HG03280 (cell line): ENCODE data around the gene TSHB.
"Not testable (repeated sequence)": the region's sequence is repeated elsewhere in the genome, so short reads cannot be mapped to it uniquely, and the experiment has no call there.

Experiments
- ATAC-seq: cut with Tn5 transposase; IDR thresholded peaks from one replicate; pipeline ENCODE4 v1.9.1; 2021; ENCODE audit warnings: mild to moderate bottlenecking, moderate library complexity; ENCODE audit not compliant: unreplicated experiment

TSHB gene

GRCh38 chr1:115029526-115029925 is at the start of gene TSHB:
Gene TSHB, plus strand, starts transcription at chr1:115029826. Its CDS starts 3,537 bp downstream, at chr1:115033363.
- ATAC-seq = no peak

DNA sequence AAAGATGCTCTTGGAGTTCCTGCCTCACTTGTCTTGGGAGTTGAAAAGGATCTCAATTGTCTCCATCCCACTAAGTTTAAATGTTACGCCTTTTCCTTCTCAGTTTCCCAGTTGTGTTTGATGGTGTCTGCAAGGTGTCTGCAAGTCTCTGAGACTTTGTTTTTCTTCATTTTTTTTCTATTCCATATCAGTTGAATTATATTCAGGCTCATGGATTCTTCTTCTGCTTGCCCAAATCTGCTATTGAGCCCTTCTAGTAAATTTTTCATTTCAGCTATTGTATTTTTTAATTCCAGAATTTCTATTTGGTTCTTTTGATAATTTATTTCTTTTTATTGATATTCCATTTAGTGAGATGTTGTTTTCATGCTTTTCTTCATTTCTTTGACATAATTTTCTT is 47.4 kb upstream of the TSHB start:
- no peak for ATAC-seq

DNA sequence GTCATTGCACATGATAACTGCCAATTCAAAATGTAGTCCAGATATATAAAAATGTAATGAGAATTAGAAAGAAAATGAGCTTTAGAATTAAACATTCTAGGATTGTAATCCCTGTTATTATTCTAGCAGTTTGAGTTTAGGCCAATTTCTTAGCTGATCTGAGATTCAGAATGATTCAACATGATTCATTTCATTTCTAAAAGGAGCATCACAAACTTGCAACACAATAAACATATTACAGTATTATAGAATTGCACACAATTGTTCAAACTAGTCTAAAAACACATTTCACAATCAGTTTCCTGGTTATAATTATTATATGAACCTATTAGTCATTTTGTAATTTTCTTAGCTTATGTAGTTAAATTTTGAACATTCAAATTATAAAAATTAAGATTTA is 43.3 kb upstream of the TSHB start:
- ATAC-seq = no peak

GRCh38 chr1:114988095-114988494 is 41.5 kb upstream of the TSHB start:
- no peak for ATAC-seq

DNA sequence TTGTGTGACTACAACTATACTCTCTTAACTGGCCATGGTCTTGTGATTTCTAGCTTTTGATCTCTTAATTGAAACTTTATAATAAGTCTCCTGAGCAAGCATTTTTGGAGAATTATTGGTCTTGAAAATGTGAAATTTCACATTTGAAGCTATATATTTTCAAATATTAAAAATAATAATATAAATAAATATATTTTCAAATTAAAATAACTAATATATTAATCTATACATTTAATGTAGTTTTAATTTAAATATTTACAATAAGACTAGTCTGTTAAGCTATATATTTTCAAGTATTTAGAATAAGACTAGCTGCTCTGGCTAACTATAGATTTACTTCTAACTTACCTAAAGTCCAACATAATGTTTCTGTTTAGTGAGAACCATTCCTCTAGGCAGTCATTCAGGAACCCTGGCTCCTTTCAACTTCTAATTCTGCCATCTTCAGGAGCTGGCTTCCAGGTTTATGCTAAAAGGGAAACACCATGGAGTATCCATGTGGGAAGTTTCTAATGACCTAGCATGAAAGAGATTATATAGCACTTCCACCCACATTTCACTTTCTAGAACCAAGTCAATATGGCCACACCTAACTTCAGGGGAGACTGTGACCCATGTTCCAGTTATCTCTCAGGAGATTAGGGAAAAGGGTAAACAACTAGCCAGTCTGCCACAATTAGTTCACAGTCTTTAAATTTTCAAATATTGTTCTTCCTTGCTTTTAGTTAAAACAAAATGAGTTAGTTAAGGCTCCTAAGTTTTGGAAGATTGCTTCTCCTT is 31.9 kb upstream of the TSHB start:
- ATAC-seq = no peak

GRCh38 chr1:115006191-115006590 is 23.4 kb upstream of the TSHB start:
- ATAC-seq = no peak

GRCh38 chr1:115012006-115012405 is 17.6 kb upstream of the TSHB start:
- no peak for ATAC-seq

DNA sequence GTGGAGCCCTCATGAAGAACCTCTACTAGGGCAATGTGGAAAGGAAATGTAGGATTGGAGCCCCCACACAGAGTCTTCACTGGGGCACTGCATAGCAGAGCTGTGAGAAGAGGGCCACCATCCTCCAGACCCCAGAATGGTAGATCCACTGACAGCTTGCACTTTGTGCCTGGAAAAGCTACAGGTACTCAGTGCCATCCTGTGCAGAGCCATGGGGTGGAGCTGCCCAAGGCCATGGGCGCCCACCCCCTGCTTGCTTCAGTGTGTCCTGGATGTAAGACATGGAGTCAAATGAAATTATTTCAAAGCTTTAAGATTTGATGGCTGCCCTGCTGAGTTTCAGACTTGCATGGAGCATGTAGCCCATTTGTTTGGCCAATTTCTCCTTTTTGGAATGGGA is 17.2 kb upstream of the TSHB start:
- ATAC-seq = no peak

- ATAC-seq = no peak
Observed at GRCh38 chr1:115013792-115014191, 15.8 kb upstream of the TSHB start.

- not testable (repeated sequence) for ATAC-seq
Observed at GRCh38 chr1:115019549-115019948, 10.1 kb upstream of the TSHB start.

DNA sequence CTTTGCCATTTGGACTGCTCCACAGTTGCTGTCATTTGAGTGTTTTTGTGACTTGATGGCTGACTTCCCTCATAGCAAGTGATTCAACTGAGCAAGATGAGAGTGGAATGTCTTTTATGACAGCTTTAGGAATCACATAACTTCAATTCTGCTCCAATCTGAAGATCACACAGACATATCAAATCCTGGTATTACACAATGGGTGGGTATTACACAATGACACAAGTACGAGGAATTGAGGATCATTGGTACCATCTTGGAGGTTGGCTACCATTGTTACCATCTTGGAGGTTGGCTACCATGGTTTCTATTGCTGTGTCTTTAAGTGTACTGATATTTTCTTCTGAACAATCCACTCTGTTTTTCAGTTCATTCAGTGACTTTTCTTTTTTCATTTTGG is 8.5 kb upstream of the TSHB start:
- ATAC-seq = no peak

DNA sequence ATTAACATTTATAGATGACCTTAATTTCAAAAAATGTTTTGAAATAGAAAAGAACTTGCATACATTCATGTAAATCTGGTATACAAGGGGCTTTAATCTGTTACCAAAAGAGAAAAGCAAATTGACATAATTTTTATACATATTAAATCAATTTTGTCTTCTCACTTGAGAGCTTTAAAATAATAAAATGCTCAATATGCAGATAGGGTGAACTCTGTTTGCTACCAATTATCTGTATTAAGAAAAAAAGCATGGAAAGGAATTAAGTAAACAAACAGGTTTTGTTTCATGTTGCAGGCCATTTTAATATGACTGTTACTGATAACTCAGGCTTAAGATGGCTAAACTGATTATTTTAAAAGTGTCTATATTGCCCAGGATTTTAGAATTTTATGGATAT is 6.0 kb upstream of the TSHB start:
- no peak for ATAC-seq

DNA sequence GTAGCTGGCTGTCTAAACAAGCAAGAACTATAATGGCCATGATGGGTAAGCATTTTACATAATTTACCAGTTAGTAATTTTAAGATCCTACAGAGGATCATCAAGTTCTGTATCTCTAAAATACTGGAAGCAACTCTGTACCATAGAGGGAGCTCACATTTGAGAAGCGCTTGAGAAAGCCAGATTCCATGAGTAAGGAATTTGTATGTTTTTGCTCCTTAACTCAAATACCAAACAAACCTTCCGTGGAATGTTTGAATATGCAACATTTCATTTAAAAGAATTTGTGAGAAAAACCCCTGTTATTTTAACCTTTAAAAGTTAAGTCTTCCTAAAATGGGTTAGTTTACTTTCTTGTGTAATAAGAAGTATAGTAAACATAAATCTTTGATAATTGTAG is 2.0 kb downstream of the TSHB start:
- no peak for ATAC-seq

GRCh38 chr1:115035652-115036051 is 6.0 kb downstream of the TSHB start:
- no peak for ATAC-seq

- no peak for ATAC-seq
Observed at GRCh38 chr1:115036814-115037507, 7.3 kb downstream of the TSHB start.

DNA sequence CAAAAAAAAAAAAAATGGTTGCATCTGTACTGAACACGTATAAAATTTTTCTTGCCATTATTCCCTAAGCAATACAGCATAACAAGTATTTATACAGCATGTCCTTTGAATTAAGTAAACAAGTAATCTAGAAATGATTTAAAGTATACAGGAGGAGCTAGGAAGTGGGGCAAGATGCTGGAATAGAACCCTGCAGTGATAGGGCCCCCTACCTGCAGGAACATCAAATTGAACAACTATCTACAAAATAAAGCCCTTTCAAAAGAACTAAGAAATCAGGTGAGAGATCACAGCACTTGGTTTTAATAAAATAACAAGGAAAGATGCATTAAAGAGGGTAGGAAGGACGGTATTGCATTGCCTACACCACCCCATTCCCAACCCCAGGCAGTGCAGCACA is 10.9 kb downstream of the TSHB start:
- ATAC-seq = no peak

DNA sequence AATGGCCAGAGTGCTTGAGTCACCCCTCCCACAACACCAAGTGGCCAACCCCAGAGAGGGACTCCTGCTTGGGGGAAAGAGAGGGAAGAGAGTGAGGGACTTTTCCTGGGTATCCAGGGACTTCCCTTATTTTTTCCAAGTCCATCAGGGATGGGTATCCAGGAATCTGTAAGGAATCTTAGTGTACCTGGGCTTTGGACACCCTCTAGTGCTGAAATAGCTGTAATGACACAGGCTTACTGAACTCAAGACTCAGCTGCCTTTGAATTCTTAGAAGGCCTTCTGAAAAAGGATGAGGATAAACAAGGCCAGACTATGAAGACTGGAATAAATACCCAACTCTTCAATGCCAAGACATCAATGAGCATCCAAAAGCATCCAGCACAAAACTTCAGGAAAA is 12.0 kb downstream of the TSHB start:
- no peak for ATAC-seq

GRCh38 chr1:115046751-115047150 is 17.1 kb downstream of the TSHB start:
- no peak for ATAC-seq

GRCh38 chr1:115051850-115052249 is 22.2 kb downstream of the TSHB start:
- no peak for ATAC-seq

DNA sequence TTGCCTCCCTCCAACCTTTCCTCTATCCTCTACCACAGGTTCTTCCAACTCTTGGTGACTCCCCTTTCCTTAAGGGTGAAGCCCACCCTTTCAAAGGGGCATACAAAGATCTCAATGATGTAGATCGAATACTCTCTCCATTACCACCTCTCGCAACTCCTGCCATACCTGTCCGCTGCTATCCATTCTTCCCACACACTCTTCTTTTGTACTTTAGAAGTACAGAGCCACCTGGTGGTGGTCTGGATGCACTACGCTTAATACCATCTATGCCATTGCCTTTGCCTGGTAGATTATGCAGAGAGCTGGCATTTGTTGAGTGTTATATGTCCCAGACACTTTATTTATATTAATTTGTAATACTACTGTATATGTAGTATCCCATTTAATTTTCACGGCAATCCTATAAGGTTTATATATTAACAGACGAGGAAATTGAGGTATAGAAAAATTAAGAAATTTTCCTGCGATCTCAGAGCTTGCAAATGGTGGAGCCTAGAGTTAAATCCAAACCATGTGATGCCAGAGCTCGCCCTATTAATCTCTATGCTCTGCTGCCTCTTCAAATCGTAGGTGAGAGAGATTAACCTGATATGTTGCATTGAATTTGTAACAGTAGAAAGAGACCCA is 22.9 kb downstream of the TSHB start:
- ATAC-seq = peak; percentile 83

- no peak for ATAC-seq
Observed at GRCh38 chr1:115056395-115056798, 26.8 kb downstream of the TSHB start.

DNA sequence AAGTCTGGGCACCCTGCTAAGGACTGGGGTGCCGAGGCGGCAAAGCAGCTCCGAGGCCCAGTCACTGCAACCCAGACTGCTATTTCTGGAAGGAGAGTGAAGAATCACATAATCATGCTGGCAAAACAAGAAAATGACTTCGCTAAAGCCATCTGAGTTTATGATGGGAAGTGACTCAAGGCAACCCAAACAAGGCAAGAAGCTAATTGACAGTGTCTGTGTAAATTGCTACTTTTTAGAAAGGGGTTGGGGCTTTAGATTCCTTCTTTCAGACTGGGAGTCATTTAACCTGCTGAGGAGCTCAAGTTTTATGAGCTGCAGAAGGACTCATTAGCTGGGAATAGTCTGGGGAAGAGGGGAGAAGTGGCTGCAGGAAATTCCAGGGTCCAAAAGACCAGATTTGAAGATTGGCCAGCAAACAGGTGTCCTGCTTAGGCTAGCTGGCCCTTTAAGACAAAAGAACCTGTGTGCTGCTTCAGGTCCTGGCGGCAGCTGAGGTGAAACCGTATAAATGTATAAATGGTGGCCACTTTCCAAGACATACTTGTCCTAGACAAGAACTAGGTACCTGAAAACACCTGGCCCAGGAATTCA is 28.1 kb downstream of the TSHB start:
- no peak for ATAC-seq
